A673 (cell line): ENCODE measurements around the gene CPA5.

Experiments used
- CTCF ChIP-seq: fragments of 300-800, 200-600 bp; sonication (generic); conservative IDR thresholded peaks from 2 replicates; pipeline ENCODE4 v1.5.1; 2017; ENCODE audit warnings: low read depth, mild to moderate bottlenecking, antibody characterized with exemption, low read length, moderate library complexity, mixed read lengths
- EZH2 ChIP-seq: fragments of 200-600 bp; sonication (generic); IDR thresholded peaks from 2 replicates; pipeline ENCODE4 v1.6.1; 2017; ENCODE audit warnings: borderline replicate concordance, low read depth, mild to moderate bottlenecking, mixed read lengths, antibody characterized with exemption, low read length; ENCODE audit not compliant: poor library complexity, severe bottlenecking

- TF ChIP-seq CTCF (no peak), EZH2 (no peak)
These were observed 34.4 kb downstream of the CPA5 start for GRCh38 chr7:130379019-130379418.
